NCI-H2081 treated with DMSO at 0.1 percent for 48 hours (cell line): ENCODE data around the gene PITHD1.
A peak's percentile ranks its signal among the peaks of the same experiment; 100 is the strongest.
"Not testable (repeated sequence)": the region's sequence is repeated elsewhere in the genome, so short reads cannot be mapped to it uniquely, and the experiment has no call there.

Experiments used
- DNase-seq: peaks from one replicate; lab custom pipeline; 2025; lab: John Stamatoyannopoulos, UW

Gene PITHD1

DNA sequence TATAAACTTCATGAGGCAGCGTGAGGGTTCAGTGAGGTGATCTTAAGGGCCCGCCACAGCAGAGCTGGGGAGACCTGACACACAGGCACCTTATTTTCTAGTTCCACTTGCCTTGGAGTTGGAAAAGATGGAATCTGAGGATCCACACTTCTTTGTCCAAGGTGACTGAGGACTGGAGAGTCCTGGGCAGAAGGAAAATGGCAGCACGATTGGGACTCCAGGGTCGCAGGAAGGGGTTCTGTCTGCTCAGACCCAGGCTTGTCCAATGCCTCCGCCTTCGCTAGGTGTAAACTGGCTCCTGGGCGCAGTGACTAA, 21.0 kb downstream of the PITHD1 start:
- DNase-seq = no peak

DNA sequence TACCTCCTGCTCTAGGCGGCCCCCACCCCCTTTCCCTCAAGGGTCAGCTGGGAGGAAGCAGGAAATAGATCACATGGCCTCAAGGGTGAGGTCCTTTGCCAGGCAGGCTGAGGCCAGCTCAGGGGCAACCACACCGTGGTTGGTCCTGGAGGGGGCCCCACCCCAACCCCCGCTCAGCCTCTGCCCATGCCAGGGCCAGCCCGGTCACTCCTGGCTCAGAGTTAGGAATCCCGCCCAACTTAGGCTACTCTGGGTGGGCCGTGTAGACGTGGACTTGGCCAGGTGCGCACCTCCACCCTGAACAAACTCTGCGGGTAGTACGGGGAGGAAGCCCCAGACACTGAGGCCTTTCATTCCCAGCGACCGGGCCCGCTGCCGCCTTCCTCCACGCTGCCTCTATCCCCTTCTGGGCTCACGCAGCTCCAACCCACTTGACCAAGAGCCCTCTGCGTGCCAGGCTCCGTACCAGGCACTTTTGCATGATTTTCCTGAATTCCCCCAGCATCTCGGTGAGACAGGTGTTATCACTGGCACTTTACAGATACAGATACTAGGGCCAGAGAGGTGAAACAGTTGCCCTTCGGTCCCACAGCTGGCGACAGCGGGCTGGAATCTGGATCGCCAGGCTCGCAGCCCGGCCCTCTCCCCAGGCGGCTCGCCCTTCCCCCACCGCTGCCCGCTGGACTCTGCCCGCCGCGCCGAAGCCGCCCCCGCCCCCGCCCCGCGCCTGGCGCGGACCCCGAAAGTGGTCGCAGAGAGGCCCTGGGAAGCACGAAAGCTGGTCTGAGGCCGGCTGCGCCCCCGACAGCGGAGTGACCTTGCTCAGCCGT, 21.6 kb downstream of the PITHD1 start:
- DNase-seq = no peak

DNA sequence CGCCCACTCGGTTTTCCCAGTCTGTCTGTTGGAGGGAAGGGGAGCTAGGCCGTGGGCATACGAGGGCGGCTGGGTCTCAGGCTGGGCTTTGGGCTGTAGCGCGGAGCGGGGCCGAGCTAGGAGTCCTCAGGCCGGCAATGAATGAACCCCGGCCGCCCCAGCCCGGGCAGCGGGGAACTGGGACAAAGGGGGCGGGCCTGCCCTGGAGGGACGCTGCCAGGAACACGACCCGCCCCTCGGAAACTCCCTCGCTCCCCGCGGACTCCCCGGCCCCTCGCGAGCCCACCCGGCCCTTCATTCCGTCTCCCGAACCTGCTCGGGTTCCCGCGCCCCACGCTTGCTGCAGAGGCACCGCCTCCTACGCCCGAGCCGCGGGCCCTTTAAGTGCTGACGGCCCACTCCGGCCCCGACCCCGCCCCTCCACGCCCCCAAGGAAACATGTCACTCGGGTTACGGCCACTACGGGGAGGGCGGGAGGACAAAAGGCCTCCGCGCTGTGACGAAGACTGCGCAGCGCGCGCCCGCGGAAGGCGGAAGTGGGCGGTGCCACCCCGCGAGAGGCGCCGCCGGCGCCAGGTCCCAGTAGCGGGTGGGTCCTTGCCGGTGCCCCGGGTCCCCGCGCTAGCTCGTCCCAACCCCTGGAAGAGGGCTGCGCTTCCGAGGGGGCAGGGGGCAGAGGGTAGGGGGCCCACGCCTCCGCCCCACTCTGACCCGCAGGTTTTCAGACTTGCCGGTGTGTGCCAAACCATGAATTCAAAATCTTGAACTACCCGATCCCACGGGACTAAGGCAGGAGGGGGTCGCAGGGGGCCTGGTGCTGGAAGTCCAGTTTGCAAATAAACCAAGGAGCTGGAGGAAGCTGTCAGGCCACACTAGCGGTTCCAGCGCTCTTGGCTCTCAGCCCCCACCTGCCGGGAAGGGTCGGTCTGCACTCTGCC, 22.5 kb downstream of the PITHD1 start, which contains the start of gene GALE:
TSS of gene GALE (minus strand) at position 355 of the 938 bp plus-strand sequence. CDS start 1,747 bp downstream, outside the sequence.
- DNase-seq = peak; percentile 60

DNA sequence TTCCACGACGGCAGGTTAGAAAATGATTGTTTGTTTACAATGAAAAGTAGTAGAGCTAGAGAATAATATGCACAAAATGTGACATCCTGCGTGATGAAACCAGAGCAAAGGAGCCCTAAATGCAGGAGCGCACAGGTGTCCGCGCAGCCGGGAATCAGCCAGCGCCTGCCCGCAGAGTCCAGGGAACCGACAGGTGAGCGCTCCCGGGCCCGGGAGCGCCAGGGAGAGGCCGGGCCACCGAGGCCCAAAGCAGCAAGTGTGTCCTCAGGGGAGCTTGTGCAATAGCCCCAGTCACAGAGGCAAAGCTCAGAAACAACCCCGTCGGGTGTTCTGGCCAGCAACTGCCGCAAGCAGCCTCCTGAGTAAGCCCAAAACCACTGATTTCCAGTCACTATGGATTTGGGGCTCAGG, 23.1 kb downstream of the PITHD1 start:
- DNase-seq = no peak

DNA sequence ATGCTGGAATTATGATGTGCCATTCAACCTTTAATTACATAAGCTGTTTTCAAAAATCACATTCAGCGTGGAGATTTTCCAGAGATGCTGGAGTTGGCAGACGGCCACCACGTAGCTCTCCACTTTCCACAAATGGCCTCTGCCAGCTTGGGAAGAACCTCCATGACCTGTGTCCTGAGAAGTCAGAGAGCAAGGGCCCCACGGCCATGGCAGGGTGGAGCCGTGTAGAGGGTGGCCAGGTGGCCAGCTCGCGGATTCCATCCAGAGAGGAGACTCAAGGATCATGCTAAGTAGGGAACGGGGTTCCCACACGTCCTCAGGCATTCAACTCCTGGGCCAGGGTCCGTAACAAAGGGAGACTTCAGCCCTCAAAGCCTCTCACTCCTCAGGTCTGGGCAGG, 23.7 kb downstream of the PITHD1 start:
- DNase-seq = no peak

DNA sequence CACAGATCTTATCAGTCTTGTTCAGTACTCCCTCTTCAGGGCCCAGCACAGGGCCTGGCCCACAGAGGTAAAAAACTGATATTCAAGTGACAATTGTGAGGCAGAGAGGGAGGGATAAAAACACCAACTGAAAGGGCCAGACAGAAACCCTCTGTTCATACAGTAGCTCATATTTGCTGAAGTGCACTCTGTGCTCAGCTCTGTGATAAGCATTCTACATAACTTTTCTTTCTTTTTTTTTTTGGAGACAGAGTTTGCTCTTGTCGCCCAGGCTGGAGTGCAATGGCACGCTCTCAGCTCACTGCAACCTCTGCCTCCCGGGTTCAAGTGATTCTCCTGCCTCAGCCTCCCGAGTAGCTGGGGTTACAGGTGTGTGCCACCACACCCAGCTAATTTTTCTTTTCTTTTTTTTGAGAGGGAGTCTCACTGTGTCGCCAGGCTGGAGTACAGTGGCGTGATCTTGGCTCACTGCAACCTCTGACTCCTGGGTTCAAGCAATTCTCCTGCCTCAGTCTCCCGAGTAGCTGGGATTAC, 24.7 kb downstream of the PITHD1 start:
- not testable (repeated sequence) for DNase-seq

DNA sequence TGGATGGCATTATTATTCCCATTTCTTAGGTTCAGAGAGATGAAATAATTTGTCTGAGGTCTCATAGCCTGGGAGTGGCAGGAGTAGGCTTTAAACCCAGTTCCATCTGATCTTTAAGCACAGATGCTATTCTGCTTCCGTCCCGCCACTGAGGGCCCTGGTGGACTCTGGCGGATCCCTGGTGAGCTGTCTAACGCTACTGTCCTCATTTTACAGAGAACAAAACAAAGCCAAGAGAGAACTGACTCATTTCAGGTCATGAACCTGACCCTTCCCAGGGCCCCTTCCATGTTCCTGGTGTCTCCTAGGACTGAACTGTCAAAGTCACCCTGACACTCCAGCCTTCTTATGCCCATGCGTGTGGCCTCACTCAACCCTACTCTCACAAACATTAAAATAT, 25.5 kb downstream of the PITHD1 start:
- DNase-seq = no peak

DNA sequence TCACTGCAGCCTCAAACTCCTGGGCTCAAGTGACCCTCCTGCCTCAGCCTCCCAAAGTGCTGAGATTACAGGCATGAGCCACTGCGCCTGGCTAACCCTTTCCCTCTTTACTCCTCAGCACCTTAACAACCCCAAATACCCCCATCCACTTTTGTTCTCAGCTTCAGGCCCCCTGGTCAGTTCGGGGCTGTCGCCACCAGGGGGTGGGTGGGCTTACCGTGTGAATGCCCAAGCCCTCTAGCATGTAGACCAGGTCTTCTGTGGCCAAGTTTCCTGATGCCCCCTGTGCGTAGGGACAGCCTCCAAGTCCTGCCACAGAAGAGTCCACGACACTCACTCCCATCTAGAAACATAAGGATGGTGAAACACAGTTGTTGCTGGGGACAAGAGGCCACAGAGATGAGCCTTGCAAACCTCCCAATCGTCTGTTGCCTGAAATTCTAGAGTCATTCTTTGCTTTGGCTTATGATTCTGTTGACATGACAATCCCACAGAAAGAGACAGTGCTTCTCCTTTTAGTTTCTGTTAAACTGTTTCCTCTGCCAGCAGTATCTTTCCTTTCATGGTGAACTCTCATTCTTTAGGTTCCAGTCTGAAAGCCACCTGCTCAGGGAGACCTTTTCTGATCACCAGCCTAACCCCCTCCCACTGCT, 26.1 kb downstream of the PITHD1 start:
- no peak for DNase-seq

DNA sequence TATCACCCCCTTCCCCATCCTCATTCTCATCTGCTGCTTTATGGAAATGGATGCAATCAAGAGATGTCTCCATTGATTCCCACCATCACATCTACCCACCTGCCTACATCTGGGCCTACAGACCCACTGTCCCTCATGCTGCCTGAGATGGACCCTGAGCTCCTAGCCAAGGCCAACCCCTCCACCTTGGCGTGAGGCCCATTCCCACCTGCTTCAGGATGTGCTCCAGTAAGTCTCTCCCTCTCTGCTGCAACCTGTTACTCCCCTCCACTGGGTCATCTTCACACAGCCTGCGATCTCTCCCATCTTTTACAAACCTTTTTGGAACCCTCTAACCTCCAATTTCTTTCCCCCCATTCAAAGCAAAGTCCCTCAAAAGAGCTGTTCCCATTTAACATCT, 26.8 kb downstream of the PITHD1 start:
- no peak for DNase-seq

DNA sequence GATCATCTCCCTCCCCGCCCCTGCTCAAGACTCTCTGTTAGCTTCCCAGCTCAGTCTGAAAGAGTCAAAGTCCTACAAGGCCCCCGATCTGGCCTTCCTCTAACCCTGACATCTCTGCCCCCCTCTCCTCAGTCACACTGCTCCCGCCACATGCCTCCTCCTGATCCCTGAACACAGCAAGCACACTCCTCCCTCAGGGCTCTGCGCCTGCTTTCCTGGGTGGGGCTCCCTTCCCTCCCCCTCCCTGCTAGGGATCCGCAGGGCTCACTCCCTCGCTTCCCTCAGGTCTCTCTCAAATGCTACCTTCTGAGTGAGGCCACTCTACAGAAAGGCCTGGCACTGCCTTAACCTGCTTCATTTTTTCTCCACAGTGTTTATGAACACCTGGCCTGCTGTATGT, 28.1 kb downstream of the PITHD1 start:
- DNase-seq = no peak

DNA sequence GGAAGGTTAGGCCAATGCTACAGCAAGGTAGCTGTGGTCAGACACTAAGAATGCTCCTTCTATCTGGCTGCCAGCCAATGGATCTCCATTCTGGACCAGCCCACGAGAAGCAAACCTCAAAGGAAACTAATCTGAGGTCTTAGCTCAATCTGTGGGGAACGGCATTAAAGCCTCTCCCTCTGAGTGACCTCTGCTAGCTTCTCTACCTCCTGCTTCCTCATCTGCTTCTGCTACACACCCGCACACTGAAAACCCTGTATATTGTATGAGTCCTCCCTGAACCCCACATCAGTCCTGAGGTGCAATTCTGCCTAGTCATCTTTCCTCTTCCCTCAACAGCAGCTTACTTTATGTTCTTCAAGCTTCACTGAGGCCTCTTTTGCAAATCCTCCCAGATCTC, 29.2 kb downstream of the PITHD1 start:
- DNase-seq = no peak

DNA sequence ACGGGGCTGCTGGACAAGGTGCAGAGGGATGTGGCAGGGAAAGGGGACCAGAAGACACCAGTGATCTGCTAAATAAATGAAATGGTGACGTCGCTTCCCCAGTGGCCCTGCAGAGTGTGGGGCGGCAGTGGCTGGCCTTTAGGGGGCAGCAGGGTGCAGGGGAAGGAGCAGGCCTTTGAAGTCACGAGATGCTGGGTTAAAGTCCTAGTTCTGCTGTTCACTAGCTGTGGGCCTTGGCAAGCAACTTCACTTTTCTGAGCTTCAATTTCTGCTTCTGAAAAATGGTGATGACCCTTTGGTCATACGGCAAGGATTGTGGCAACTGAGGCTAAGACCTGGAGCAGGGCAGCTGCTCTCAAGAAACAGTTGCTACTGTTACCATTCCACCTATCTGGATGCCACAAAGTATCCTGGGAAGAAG, 31.5 kb downstream of the PITHD1 start:
- DNase-seq = peak; percentile 20

DNA sequence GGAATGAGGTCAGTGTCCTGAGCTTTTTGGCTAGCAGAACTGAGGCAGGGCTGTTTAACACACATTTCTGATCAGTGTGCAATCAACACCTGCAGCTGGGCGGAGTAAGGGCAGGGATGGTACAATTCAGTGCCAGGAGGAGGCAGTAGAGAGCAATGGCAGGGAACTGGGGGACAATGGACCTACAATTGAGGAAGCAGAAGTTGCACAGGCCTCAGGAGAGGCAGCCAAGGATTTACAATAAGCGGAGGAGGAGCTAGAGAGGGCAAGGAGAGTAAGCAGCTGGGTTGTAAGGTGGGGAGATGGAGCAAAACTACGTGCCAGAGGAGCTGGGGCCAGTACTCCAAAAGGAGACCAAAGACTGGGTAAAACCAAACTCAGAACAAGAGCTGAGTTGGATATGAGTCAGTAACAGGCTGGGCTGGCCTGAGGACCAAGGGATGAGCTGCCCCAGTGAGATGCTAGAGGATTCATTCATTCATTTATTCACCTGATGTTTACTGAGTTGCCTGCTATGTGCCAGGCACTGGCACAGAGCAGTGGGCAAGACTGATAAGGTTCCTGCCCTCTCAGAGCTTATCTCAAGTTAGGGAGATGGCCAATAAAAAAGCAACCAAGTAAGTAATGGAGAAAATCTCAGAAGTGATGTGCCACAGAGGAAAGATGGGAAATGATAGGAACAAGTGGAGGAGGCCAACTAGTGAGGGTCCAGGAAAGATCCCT, 32.8 kb downstream of the PITHD1 start:
- no peak for DNase-seq

DNA sequence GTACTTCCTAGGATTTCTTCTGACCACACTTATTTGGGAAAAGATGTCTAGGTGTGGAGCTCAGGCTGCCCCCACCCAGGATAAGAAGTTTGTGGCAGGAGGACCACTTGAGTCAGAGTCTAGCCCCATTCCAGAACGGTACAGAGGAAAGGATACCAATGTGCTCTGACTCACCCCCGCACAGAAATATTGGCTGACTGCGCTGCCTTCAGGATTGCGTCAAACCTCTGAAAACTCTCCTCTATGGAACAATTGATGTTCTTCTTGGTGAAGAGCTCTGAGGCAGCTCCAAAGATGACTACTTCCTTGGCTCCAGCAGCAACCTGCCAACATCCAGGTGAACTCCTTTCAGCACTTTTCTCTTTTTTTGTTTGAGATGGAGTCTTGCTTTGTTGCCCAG, 35.8 kb downstream of the PITHD1 start:
- DNase-seq = no peak

DNA sequence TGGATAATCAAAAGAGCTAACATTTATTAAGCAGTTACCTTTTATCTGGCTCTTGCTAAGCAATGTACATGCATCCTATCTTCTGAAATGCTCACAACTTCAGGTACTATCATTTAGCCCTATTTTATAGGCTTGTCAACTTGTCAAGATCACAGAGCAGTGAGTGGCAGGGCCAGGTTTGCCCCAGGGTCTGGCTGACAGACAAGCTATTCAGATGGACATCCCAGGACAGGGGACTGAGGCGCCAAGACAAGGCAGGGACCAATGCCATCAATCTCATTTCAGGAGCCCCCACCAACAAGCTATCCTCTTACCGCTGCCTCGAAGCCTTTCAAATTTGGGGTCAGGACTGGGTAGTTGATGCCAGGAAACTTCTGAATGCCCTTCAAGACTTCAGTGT, 38.1 kb downstream of the PITHD1 start:
- DNase-seq = no peak

DNA sequence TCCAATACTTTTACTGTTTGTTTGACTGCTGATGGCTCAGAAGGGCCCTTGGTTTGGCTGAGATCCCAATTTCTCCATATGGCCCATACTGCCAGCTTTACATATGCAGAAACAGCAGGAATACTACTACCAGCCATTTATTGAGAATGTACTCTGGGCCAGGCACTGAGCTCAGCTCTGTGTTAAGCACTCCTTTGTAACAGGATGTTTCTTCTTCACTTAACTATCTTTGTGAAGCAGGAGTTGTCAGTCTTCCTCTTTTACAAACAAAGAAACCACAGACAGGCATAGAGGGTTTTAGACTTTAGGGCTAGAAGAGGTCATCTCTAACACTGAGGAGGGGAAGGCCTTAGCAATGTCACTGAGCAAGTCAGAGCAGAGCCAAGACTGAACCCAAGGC, 38.7 kb downstream of the PITHD1 start:
- no peak for DNase-seq

DNA sequence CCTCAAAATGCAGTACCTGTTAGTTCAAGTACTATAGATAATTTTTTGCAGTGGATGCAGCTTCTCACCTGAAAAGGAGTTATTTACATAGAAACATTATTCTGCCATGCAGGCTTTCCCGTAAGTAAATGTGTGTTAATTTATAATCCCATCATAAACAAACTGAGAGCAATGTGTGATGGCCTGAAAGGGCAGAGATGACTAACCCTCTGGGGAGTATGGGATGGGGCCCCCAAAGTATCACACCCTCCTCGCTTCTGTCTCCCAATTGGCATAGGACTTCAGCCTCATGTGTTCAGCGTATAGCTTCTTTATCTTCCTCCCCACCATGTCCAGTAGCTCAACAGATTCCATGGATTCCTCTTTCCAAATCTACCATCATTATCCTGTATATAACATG, 39.4 kb downstream of the PITHD1 start:
- no peak for DNase-seq

DNA sequence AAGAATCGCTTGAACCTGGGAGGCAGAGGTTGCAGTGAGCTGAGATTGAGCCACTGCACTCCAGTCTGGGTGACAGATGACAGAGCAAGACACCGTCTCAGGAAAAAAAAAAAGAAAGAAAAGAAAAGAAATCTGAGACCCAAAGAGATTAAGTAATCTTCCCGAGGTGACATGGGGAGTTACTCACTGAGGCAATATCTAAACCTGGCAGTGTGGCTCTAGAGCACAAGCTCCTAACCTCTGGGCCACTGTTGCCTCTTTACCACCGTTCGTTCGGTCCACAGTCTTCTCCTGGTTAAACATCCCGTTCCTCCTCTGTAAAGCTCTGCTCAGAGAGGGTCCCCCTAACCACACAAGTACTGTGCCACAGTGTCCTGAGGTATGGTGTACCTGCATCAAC, 45.5 kb downstream of the PITHD1 start:
- no peak for DNase-seq

DNA sequence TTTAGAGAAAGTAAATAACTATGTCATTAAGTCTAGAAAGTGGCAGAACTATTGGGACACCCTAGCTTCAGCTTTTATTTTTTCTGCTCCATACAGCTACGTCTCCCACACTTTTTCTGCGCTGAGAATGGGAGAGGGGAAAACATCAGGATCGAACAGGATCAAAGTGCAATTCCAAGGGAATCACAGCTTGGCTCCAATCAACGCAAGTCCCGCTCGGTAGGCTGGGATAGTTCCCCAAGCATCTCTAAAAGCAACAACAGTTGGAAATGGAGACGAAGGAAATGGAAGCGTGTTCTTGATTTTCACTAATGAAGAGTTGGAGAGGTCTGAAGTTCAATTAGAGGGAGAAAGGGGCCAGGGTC, 46.5 kb downstream of the PITHD1 start:
- DNase-seq = no peak

DNA sequence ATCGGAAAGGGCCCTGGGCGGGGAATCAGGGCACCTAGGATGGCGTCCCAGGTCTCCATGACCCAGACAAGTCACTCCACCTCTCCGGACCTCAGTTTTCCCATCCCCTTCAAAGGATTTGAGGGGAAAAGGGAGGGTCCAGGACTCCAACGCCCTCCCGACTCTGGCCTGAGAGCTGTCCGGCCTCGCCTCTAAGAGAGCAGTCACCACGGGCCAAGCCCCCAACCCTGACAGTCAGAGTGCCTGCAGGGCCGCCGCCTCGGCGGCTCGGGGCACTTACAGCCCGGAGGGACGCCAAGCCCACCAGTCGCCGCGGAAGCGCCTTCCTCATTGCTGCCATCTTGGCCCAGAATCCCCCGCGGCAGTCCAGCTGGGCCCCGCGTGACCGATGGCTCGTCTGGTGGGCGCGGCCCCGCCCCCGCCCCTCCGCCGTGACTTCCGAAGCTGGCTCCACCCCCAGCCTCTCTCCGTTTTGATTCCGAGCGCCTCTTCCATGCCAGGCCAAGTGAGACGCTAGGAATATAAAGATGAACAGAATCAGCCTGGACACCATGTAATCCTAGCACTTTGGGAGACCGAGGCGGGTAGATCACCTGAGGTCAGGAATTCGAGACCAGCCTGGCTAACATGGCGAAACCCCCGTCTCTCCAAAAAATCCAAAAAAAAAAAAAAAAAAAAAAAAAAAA, 47.0 kb downstream of the PITHD1 start, which contains the start of gene HMGCL:
TSS of gene HMGCL (minus strand) at position 354 of the 686 bp plus-strand sequence. CDS start at position 340, 14 bp downstream.
- DNase-seq = peak; percentile 14
